ENCODE data around the gene IL1RAPL1.

DNA sequence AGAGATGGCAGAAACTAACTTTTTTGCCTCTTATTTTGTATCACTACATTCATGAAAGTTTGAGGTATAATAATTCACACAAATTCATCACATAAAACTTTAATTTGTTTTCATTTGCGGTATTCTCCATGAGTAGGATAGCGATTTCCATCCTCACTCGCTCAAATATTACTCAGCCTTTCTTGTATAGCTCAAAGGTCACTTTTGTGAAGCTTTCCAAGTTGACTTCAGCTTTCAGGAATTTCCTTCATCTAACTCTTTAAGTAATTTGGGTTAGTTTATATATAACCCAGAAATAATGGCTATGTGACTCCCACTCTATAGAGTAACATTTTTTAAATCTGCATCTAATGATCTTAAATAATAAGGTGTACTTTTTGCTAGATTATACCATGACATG, 314.4 kb downstream of the IL1RAPL1 start:
- TF ChIP-seq, protein P1, sequence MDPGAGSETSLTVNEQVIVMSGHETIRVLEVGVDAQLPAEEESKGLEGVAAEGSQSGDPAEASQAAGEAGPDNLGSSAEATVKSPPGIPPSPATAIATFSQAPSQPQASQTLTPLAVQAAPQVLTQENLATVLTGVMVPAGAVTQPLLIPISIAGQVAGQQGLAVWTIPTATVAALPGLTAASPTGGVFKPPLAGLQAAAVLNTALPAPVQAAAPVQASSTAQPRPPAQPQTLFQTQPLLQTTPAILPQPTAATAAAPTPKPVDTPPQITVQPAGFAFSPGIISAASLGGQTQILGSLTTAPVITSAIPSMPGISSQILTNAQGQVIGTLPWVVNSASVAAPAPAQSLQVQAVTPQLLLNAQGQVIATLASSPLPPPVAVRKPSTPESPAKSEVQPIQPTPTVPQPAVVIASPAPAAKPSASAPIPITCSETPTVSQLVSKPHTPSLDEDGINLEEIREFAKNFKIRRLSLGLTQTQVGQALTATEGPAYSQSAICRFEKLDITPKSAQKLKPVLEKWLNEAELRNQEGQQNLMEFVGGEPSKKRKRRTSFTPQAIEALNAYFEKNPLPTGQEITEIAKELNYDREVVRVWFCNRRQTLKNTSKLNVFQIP (CRISPR knock-in tag; IDR thresholded peaks at IDR 0.05; ENCODE audit: borderline replicate concordance, low read depth), result no peak
- no peak for TF ChIP-seq SNAI2 (CRISPR knock-in tag; IDR thresholded peaks at IDR 0.05)
- TF ChIP-seq GLIS3 (CRISPR knock-in tag; IDR thresholded peaks at IDR 0.05), result no peak
- TF ChIP-seq, protein P2, sequence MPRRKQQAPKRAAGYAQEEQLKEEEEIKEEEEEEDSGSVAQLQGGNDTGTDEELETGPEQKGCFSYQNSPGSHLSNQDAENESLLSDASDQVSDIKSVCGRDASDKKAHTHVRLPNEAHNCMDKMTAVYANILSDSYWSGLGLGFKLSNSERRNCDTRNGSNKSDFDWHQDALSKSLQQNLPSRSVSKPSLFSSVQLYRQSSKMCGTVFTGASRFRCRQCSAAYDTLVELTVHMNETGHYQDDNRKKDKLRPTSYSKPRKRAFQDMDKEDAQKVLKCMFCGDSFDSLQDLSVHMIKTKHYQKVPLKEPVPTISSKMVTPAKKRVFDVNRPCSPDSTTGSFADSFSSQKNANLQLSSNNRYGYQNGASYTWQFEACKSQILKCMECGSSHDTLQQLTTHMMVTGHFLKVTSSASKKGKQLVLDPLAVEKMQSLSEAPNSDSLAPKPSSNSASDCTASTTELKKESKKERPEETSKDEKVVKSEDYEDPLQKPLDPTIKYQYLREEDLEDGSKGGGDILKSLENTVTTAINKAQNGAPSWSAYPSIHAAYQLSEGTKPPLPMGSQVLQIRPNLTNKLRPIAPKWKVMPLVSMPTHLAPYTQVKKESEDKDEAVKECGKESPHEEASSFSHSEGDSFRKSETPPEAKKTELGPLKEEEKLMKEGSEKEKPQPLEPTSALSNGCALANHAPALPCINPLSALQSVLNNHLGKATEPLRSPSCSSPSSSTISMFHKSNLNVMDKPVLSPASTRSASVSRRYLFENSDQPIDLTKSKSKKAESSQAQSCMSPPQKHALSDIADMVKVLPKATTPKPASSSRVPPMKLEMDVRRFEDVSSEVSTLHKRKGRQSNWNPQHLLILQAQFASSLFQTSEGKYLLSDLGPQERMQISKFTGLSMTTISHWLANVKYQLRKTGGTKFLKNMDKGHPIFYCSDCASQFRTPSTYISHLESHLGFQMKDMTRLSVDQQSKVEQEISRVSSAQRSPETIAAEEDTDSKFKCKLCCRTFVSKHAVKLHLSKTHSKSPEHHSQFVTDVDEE (CRISPR knock-in tag; IDR thresholded peaks at IDR 0.05), result no peak
- TF ChIP-seq PPARA (CRISPR knock-in tag; IDR thresholded peaks at IDR 0.05; ENCODE audit: borderline replicate concordance), result no peak
- no peak for TF ChIP-seq ZC3H10 (CRISPR knock-in tag; IDR thresholded peaks at IDR 0.05)
- TF ChIP-seq, protein P3, sequence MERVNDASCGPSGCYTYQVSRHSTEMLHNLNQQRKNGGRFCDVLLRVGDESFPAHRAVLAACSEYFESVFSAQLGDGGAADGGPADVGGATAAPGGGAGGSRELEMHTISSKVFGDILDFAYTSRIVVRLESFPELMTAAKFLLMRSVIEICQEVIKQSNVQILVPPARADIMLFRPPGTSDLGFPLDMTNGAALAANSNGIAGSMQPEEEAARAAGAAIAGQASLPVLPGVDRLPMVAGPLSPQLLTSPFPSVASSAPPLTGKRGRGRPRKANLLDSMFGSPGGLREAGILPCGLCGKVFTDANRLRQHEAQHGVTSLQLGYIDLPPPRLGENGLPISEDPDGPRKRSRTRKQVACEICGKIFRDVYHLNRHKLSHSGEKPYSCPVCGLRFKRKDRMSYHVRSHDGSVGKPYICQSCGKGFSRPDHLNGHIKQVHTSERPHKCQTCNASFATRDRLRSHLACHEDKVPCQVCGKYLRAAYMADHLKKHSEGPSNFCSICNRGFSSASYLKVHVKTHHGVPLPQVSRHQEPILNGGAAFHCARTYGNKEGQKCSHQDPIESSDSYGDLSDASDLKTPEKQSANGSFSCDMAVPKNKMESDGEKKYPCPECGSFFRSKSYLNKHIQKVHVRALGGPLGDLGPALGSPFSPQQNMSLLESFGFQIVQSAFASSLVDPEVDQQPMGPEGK (CRISPR knock-in tag; IDR thresholded peaks at IDR 0.05; ENCODE audit: borderline replicate concordance), result no peak
- TF ChIP-seq CSDC2 (CRISPR knock-in tag; IDR thresholded peaks at IDR 0.05), result no peak
- TF ChIP-seq ISL1 (CRISPR knock-in tag; IDR thresholded peaks at IDR 0.05), result no peak

All from SK-N-SH treated with all-trans-retinoic acid at 6 μM for 48 hours (cell line).